ENCODE results near the gene KCTD16.

KCTD16 gene

GRCh38 chr5:144209361-144209760 is 38.7 kb downstream of the KCTD16 start:
- in situ Hi-C loops (cut with MboI; ENCODE audit: low pct_unique_long_range_greater_than_20kb, low sequenced_read_pairs, unreplicated experiment): no loop called here
- TF ChIP-seq, protein P1, sequence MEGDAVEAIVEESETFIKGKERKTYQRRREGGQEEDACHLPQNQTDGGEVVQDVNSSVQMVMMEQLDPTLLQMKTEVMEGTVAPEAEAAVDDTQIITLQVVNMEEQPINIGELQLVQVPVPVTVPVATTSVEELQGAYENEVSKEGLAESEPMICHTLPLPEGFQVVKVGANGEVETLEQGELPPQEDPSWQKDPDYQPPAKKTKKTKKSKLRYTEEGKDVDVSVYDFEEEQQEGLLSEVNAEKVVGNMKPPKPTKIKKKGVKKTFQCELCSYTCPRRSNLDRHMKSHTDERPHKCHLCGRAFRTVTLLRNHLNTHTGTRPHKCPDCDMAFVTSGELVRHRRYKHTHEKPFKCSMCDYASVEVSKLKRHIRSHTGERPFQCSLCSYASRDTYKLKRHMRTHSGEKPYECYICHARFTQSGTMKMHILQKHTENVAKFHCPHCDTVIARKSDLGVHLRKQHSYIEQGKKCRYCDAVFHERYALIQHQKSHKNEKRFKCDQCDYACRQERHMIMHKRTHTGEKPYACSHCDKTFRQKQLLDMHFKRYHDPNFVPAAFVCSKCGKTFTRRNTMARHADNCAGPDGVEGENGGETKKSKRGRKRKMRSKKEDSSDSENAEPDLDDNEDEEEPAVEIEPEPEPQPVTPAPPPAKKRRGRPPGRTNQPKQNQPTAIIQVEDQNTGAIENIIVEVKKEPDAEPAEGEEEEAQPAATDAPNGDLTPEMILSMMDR (IDR thresholded peaks at IDR 0.05; ENCODE audit: extremely low read depth, insufficient read depth, missing control alignments): no peak
- no peak for DNase-seq (ENCODE audit: low spot score)

- no peak for DNase-seq (ENCODE audit: low spot score)
- in situ Hi-C loops (cut with MboI; ENCODE audit: low pct_unique_long_range_greater_than_20kb, low sequenced_read_pairs, unreplicated experiment): no loop called here
- TF ChIP-seq, protein P1 (IDR thresholded peaks at IDR 0.05; ENCODE audit: extremely low read depth, insufficient read depth, missing control alignments): no peak
Measured at GRCh38 chr5:144210655-144211054, 40.0 kb downstream of the KCTD16 start.

GRCh38 chr5:144219869-144220268 is 49.2 kb downstream of the KCTD16 start:
- in situ Hi-C loops (cut with MboI; ENCODE audit: low pct_unique_long_range_greater_than_20kb, low sequenced_read_pairs, unreplicated experiment): no loop called here
- no peak for DNase-seq (ENCODE audit: low spot score)
- TF ChIP-seq, protein P1 (IDR thresholded peaks at IDR 0.05; ENCODE audit: extremely low read depth, insufficient read depth, missing control alignments): no peak

DNA sequence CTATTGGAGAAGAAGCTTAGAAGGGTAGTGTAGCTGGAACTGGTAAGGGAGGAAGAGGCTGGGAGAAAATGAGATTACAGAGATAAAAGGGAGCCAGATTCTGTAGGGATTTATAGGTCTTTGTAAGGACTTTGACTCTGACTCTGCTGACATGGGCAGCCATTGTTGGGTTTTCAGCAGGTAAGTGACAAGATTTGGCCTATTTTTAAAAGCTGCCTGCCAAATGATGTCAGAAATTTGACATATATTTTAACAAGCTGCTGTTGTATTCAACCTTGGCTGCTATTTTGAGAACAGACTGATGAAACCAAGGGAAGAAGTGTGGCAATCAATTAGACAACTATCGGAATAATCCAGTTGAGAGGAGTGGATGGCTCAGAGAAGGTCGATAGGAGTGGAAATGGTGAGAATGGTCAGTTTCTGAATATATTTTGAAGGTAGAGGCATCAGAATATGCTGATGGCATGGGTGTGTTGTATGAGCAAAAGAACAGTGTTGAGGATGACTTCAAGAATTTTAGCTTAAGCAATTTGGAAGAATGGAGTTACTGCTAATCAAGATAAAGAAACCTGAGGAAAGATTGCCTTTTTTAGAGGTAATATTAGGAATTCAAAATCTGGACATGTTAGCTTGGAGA is 56.8 kb downstream of the KCTD16 start:
- in situ Hi-C loops (cut with MboI; ENCODE audit: low pct_unique_long_range_greater_than_20kb, low sequenced_read_pairs, unreplicated experiment): no loop called here
- TF ChIP-seq, protein P1 (IDR thresholded peaks at IDR 0.05; ENCODE audit: extremely low read depth, insufficient read depth, missing control alignments): no peak
- no peak for DNase-seq (ENCODE audit: low spot score)

DNA sequence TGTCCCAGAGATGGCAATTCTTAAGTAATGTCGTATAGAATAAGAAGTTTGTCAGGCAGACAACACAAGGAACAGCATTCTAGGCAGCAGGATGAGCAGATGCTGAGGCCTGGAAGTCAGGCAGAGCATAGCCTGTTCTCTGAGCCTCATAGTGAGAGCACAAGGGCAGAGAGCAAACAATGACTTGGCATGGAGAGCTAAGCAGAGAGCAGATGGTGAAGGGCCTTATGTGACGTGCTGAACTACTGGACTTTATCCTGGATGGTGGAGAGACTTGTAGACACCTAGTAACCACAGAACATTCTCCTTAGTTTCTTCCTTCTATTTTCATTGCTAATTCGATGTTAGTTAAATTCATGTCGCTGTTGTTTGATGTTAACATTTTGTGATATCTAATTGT is 60.1 kb downstream of the KCTD16 start:
- TF ChIP-seq, protein P1 (IDR thresholded peaks at IDR 0.05; ENCODE audit: extremely low read depth, insufficient read depth, missing control alignments): no peak
- no peak for DNase-seq (ENCODE audit: low spot score)
- in situ Hi-C loops (cut with MboI; ENCODE audit: low pct_unique_long_range_greater_than_20kb, low sequenced_read_pairs, unreplicated experiment): no loop called here

- no peak for DNase-seq (ENCODE audit: low spot score)
- in situ Hi-C loops (cut with MboI; ENCODE audit: low pct_unique_long_range_greater_than_20kb, low sequenced_read_pairs, unreplicated experiment): no loop called here
- TF ChIP-seq, protein P1 (IDR thresholded peaks at IDR 0.05; ENCODE audit: extremely low read depth, insufficient read depth, missing control alignments): no peak
Measured at GRCh38 chr5:144232285-144232684, 61.6 kb downstream of the KCTD16 start.
